Measurements from ENCODE around the gene PHC2. TPM values are rescaled to one million over a fixed set of nuclear protein-coding genes. Genes with fewer than 3 reads are reported as not detected.
A peak's percentile ranks its signal among the peaks of the same experiment; 100 is the strongest.

PHC2 gene
- total RNA-seq, 2 experiments from 2014 or later: 34.0 to 35.0 TPM

DNA sequence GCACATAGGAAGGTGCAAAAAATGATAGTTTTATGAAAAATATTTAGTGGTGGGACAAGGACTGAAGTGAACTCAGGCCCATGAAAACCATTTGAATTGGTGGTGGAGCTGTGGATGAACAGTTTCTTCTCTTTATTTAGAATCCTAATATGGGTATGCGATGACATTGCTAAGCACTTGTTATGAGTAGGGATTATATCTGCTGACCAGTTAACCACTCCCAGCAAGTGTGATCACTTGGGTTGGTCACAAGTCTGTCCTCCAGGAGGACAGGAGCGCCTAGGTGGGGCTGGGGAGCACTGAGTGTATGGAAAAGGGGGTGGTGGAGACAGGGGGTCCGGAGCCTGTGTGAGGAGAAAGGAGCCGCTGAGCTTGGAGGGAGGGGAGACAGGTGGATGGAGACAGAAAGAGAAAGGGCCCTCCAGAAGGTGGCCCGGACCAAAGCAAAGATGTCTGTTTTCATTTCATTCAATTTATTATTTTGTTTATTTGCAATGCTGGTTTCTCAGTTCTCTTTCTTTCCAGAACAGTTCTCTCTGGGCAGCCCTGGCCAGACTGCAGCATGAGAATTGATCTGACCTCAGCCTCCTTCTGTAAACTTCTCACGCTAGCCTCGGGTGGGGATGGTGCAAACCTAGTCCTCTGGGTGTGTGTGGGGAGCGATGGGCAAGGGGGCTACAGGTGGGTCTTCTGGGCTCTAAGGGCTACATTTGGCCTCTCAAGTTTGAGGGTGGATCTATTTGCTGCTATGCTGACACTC lies 31.7 kb upstream of the PHC2 start:
- no peak for DNase-seq (ENCODE audit: low spot score)
- no peaks in the 10 kb centered on the region for H3K9me2 ChIP-seq (ENCODE audit: insufficient read depth, low read length)
- no peak overlapping the region for H2AFZ ChIP-seq (ENCODE audit: low read length)
- H3K79me2 ChIP-seq (ENCODE audit: insufficient read depth, low read depth, low read length): no peaks in the 10 kb centered on the region
- CTCF ChIA-PET (ENCODE audit: unreplicated experiment): no interaction called here
- H4K20me1 ChIP-seq (ENCODE audit: insufficient read depth, low read length): no peaks in the 10 kb centered on the region
- intact Hi-C loops (cut with micrococcal nuclease; ENCODE audit: unreplicated experiment): loop anchor here (5.0 kb wide), 1 partner anchor 110 kb away; no protein-coding TSS in a partner anchor
- peaks cover 42% of the 10 kb centered on the region for H3K4me1 ChIP-seq (ENCODE audit: insufficient read depth, low read length, poor library complexity, severe bottlenecking)
- H3K36me3 ChIP-seq (ENCODE audit: insufficient read depth, low read length): no peaks in the 10 kb centered on the region
- H3K9me3 ChIP-seq (ENCODE audit: low read length): no peaks in the 10 kb centered on the region
- POLR2A ChIA-PET: interaction anchor here (0.7 to 1.3 kb wide), 2 partner anchors 9 to 1568 kb away, joined by 3 to 4 read pairs; no protein-coding TSS in a partner anchor
- no peak for TF ChIP-seq EZH2phosphoT487 (IDR thresholded peaks at IDR 0.05; ENCODE audit: borderline replicate concordance, low read depth, low read length)
- TF ChIP-seq, protein P1, sequence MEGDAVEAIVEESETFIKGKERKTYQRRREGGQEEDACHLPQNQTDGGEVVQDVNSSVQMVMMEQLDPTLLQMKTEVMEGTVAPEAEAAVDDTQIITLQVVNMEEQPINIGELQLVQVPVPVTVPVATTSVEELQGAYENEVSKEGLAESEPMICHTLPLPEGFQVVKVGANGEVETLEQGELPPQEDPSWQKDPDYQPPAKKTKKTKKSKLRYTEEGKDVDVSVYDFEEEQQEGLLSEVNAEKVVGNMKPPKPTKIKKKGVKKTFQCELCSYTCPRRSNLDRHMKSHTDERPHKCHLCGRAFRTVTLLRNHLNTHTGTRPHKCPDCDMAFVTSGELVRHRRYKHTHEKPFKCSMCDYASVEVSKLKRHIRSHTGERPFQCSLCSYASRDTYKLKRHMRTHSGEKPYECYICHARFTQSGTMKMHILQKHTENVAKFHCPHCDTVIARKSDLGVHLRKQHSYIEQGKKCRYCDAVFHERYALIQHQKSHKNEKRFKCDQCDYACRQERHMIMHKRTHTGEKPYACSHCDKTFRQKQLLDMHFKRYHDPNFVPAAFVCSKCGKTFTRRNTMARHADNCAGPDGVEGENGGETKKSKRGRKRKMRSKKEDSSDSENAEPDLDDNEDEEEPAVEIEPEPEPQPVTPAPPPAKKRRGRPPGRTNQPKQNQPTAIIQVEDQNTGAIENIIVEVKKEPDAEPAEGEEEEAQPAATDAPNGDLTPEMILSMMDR (conservative IDR thresholded peaks at IDR 0.05; ENCODE audit: low read length): no peak
- H3K27ac ChIP-seq (ENCODE audit: low read depth, low read length, poor library complexity, severe bottlenecking): no peak overlapping the region
- H3K4me2 ChIP-seq (ENCODE audit: low read length): peak overlapping the region; percentile 33
- BruUV-seq (replicated peaks): no TSS peak
- H3K4me3 ChIP-seq (ENCODE audit: low read depth, low read length, poor library complexity, severe bottlenecking): no peak overlapping the region

DNA sequence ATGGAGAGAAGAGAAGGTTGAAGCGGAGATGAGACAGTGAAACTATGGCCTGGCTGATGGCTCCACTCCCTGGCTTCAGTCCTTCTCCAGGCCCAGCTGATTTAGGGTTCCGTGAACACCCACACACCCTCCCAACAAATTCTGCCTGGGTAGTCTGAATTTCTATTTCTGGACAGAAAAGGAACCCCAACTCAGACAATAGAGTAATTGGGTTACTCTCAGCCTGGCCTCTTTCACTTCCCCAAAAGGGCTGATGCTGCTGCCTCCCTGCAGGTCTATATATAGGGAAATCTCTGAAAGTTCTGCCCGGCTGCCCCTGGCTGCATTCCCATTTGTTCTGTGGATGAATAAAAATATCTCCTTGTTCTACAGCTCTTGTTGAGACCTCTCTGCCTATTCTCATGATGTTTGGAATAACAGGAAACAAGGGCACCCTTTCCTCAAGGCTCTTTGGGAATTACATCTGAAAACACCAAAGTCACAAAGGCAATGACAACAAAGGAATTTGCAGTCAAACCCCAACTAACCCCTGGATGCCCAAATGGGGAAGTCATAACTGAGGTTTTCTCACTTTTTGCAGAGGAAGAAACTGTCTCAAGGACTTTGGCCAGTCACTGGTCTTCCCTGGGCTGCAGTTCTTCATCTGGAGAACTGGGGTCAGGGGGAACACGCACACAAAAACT lies 30.2 kb upstream of the PHC2 start:
- TF ChIP-seq, protein P1 (conservative IDR thresholded peaks at IDR 0.05; ENCODE audit: low read length): no peak
- TF ChIP-seq EZH2phosphoT487 (IDR thresholded peaks at IDR 0.05; ENCODE audit: borderline replicate concordance, low read depth, low read length): no peak
- Histone ChIP-seq H3K4me2 (ENCODE audit: low read length) (peak overlapping the region; percentile 82), H3K4me1 (ENCODE audit: insufficient read depth, low read length, poor library complexity, severe bottlenecking) (peaks cover 42% of the 10 kb centered on the region), H3K9me3 (ENCODE audit: low read length) (no peaks in the 10 kb centered on the region), H3K79me2 (ENCODE audit: insufficient read depth, low read depth, low read length) (no peaks in the 10 kb centered on the region), H3K4me3 (ENCODE audit: low read depth, low read length, poor library complexity, severe bottlenecking) (peak overlapping the region; percentile 51), H2AFZ (ENCODE audit: low read length) (peak overlapping the region; percentile 49; the same call in 1 of the 2 replicates), H4K20me1 (ENCODE audit: insufficient read depth, low read length) (no peaks in the 10 kb centered on the region), H3K36me3 (ENCODE audit: insufficient read depth, low read length) (no peaks in the 10 kb centered on the region), H3K27ac (ENCODE audit: low read depth, low read length, poor library complexity, severe bottlenecking) (peak overlapping the region; percentile 69), H3K9me2 (ENCODE audit: insufficient read depth, low read length) (no peaks in the 10 kb centered on the region)
- intact Hi-C loops (cut with micrococcal nuclease; ENCODE audit: unreplicated experiment): loop anchor here (5.0 kb wide), 1 partner anchor 109 kb away; no protein-coding TSS in a partner anchor
- peak; percentile 80 for DNase-seq (ENCODE audit: low spot score)
- BruUV-seq (replicated peaks): no TSS peak
- CTCF ChIA-PET (ENCODE audit: unreplicated experiment): interaction anchor here (1.1 kb wide), 2 partner anchors 7 to 10 kb away, joined by 3 read pairs; no protein-coding TSS in a partner anchor
- POLR2A ChIA-PET: interaction anchor here (1.1 to 1.6 kb wide), 2 partner anchors 10 to 13 kb away, joined by 3 to 9 read pairs; no protein-coding TSS in a partner anchor

Data from OCI-LY7 (cell line).